ENCODE measurements around the gene ETFA.

Gene ETFA

DNA sequence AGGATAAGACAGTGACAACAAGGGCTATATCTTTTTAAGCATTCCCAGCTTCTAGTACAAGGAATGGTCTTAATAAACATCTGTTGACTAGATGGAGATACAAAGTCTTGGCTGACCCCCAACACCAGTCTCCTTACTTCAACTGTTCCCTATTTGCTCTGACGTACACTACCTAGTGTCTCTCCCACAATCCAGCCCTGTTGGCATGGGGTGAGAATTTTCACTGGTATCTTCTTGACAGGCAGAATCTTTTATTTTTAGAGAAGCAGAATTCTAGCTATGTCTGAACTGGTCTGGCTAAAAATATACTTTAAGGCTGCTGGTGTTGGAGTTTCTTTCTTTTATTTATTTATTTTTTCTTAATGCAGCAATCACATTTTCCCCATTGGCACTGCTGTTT, 82.0 kb downstream of the ETFA start:
- no peak overlapping the region for H3K27ac ChIP-seq (ENCODE audit: extremely low read depth, low read depth, low read length)
- POLR2A ChIA-PET, result no interaction called here

DNA sequence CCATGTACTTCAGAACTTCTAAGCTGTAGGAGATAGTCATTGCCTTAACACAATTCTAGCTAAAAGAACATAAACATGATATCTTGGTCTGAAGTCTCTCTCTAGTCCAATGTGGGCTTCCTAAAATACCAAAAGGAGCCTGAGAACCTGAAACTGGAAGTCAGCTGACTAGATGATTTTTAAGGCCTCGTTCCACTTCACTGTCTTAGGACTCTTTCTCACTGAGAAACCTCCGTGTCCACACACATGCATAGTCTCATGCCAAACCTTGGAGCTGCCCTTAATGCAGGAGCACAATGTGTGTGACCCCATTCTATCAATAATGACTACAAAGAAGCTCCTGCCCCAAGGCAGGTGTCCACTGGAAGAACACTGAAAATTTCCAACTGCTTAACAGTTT, 87.7 kb downstream of the ETFA start:
- ChIA-PET POLR2A (no interaction called here), CTCF (interaction anchor here (0.5 to 1.0 kb wide), 2 partner anchors 12 to 466 kb away, joined by 3 to 8 read pairs; no protein-coding TSS in a partner anchor)

More for the DNA sequence above, 82.0 kb downstream of the ETFA start:
- Histone ChIP-seq H3K4me1 (ENCODE audit: control insufficient read depth, insufficient read depth, low read length) (peaks cover under 1% of the 10 kb centered on the region; the same call in 1 of the 2 replicates), H3K4me3 (ENCODE audit: low read depth, low read length) (no peak overlapping the region), H3K36me3 (ENCODE audit: control insufficient read depth in 2 of 2, insufficient read depth in 1 of 2, low read length in 2 of 2) (peaks cover 11 to 44% of the 10 kb centered on the region in 2 experiments), H3K9me3 (ENCODE audit: control insufficient read depth, insufficient read depth, low read depth, low read length) (no peaks in the 10 kb centered on the region)
- CTCF ChIA-PET, result interaction anchor here (0.6 to 1.2 kb wide), 4 partner anchors 11 to 87 kb away, joined by 3 to 5 read pairs (median 3); no protein-coding TSS in a partner anchor
- TF ChIP-seq ZNF223 (tag by site-specific recombination; IDR thresholded peaks at IDR 0.05) (no peak), HOXC10 (CRISPR knock-in tag; IDR thresholded peaks at IDR 0.05) (no peak), SCRT2 (tag by site-specific recombination; IDR thresholded peaks at IDR 0.05) (no peak), ZNF785 (tag by site-specific recombination; IDR thresholded peaks at IDR 0.05) (no peak), SALL2 (tag by site-specific recombination; IDR thresholded peaks at IDR 0.05; ENCODE audit: borderline replicate concordance) (no peak), ZNF391 (tag by site-specific recombination; IDR thresholded peaks at IDR 0.05; ENCODE audit: borderline replicate concordance, low read depth) (no peak), HOXA7 (CRISPR knock-in tag; IDR thresholded peaks at IDR 0.05; ENCODE audit: borderline replicate concordance) (no peak), KLF7 (tag by site-specific recombination; IDR thresholded peaks at IDR 0.05; ENCODE audit: borderline replicate concordance) (no peak), MYNN (tag by site-specific recombination; IDR thresholded peaks at IDR 0.05; ENCODE audit: borderline replicate concordance) (no peak), HOXD13 (CRISPR knock-in tag; IDR thresholded peaks at IDR 0.05; ENCODE audit: borderline replicate concordance) (no peak), ZNF174 (tag by site-specific recombination; IDR thresholded peaks at IDR 0.05) (no peak), ZEB2 (tag by site-specific recombination; IDR thresholded peaks at IDR 0.05) (no peak), ZFP69B (tag by site-specific recombination; IDR thresholded peaks at IDR 0.05) (no peak), SETDB1 (IDR thresholded peaks at IDR 0.05; ENCODE audit: insufficient read length, low read length) (no peak)
- TF ChIP-seq, protein P1, sequence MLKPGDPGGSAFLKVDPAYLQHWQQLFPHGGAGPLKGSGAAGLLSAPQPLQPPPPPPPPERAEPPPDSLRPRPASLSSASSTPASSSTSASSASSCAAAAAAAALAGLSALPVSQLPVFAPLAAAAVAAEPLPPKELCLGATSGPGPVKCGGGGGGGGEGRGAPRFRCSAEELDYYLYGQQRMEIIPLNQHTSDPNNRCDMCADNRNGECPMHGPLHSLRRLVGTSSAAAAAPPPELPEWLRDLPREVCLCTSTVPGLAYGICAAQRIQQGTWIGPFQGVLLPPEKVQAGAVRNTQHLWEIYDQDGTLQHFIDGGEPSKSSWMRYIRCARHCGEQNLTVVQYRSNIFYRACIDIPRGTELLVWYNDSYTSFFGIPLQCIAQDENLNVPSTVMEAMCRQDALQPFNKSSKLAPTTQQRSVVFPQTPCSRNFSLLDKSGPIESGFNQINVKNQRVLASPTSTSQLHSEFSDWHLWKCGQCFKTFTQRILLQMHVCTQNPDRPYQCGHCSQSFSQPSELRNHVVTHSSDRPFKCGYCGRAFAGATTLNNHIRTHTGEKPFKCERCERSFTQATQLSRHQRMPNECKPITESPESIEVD (tag by site-specific recombination; IDR thresholded peaks at IDR 0.05), result no peak

DNA sequence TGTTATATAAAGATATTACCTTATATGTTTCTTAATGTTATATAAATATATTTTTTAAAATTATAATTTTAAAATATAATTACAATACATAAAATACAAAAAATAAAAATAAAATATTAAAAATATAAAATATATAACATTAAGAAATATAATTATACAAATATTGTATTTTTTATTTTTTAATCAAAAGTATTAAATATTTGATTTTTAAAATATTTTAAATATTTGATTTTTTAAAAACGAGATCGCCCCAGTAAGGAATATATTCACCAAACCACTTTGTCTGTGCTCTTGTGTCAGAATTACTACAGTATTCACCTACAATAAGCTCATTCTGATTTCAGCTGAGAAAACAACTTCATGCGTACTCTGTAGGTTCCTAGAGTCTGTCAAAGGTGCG, 89.1 kb downstream of the ETFA start:
- Histone ChIP-seq H3K9me3 (ENCODE audit: control insufficient read depth, insufficient read depth, low read depth, low read length) (no peaks in the 10 kb centered on the region), H3K4me3 (ENCODE audit: low read depth, low read length) (no peak overlapping the region), H3K4me1 (ENCODE audit: control insufficient read depth, insufficient read depth, low read length) (peaks cover 9% of the 10 kb centered on the region), H3K36me3 (ENCODE audit: control insufficient read depth in 2 of 2, insufficient read depth in 1 of 2, low read length in 2 of 2) (peaks cover 13 to 52% of the 10 kb centered on the region in 2 experiments), H3K27ac (ENCODE audit: extremely low read depth, low read depth, low read length) (no peak overlapping the region)
- CTCF ChIA-PET, result interaction anchor here (0.7 to 1.5 kb wide), 3 partner anchors 14 to 160 kb away, joined by 3 to 9 read pairs (median 4); no protein-coding TSS in a partner anchor
- POLR2A ChIA-PET, result no interaction called here
- TF ChIP-seq SALL2 (tag by site-specific recombination; IDR thresholded peaks at IDR 0.05; ENCODE audit: borderline replicate concordance) (no peak), ZNF335 (tag by site-specific recombination; conservative IDR thresholded peaks at IDR 0.05) (no peak), ZXDB (tag by site-specific recombination; IDR thresholded peaks at IDR 0.05) (no peak), SETDB1 (IDR thresholded peaks at IDR 0.05; ENCODE audit: insufficient read length, low read length) (no peak), KLF16 (tag by site-specific recombination; IDR thresholded peaks at IDR 0.05) (no peak), ZBTB1 (tag by site-specific recombination; IDR thresholded peaks at IDR 0.05) (no peak), ZNF768 (tag by site-specific recombination; IDR thresholded peaks at IDR 0.05) (no peak), TCF7L2 (IDR thresholded peaks at IDR 0.05; ENCODE audit: borderline replicate concordance, low read depth, low read length) (no peak), ZNF24 (tag by site-specific recombination; IDR thresholded peaks at IDR 0.05) (no peak), ZNF473 (tag by site-specific recombination; IDR thresholded peaks at IDR 0.05) (no peak), ZNF266 (tag by site-specific recombination; IDR thresholded peaks at IDR 0.05; ENCODE audit: low read depth) (no peak), REST (tag by site-specific recombination; IDR thresholded peaks at IDR 0.05) (no peak)
- TF ChIP-seq, protein P2, sequence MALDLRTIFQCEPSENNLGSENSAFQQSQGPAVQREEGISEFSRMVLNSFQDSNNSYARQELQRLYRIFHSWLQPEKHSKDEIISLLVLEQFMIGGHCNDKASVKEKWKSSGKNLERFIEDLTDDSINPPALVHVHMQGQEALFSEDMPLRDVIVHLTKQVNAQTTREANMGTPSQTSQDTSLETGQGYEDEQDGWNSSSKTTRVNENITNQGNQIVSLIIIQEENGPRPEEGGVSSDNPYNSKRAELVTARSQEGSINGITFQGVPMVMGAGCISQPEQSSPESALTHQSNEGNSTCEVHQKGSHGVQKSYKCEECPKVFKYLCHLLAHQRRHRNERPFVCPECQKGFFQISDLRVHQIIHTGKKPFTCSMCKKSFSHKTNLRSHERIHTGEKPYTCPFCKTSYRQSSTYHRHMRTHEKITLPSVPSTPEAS (tag by site-specific recombination; IDR thresholded peaks at IDR 0.05), result no peak

More for the DNA sequence above, 87.7 kb downstream of the ETFA start:
- Histone ChIP-seq H3K36me3 (ENCODE audit: control insufficient read depth in 2 of 2, insufficient read depth in 1 of 2, low read length in 2 of 2) (peaks cover 13 to 55% of the 10 kb centered on the region in 2 experiments), H3K9me3 (ENCODE audit: control insufficient read depth, insufficient read depth, low read depth, low read length) (no peaks in the 10 kb centered on the region), H3K4me3 (ENCODE audit: low read depth, low read length) (no peak overlapping the region), H3K27ac (ENCODE audit: extremely low read depth, low read depth, low read length) (no peak overlapping the region), H3K4me1 (ENCODE audit: control insufficient read depth, insufficient read depth, low read length) (no peaks in the 10 kb centered on the region)
- TF ChIP-seq ZNF223 (tag by site-specific recombination; IDR thresholded peaks at IDR 0.05), result no peak
- no peak for TF ChIP-seq ZNF292 (tag by site-specific recombination; IDR thresholded peaks at IDR 0.05; ENCODE audit: borderline replicate concordance, low read depth)
- TF ChIP-seq ZNF133 (tag by site-specific recombination; IDR thresholded peaks at IDR 0.05), result no peak
- TF ChIP-seq ZFP37 (tag by site-specific recombination; IDR thresholded peaks at IDR 0.05), result no peak
- no peak for TF ChIP-seq ZXDB (tag by site-specific recombination; IDR thresholded peaks at IDR 0.05)

All from HEK293 (cell line).